NCI-H1436 treated with DMSO at 0.1 percent for 48 hours (cell line): ENCODE data around the gene NOCT.
"Not testable (repeated sequence)": the region's sequence is repeated elsewhere in the genome, so short reads cannot be mapped to it uniquely, and the experiment has no call there.

Experiments
- DNase-seq: peaks from one replicate; lab custom pipeline; 2025; lab: John Stamatoyannopoulos, UW

Gene NOCT, protein sequence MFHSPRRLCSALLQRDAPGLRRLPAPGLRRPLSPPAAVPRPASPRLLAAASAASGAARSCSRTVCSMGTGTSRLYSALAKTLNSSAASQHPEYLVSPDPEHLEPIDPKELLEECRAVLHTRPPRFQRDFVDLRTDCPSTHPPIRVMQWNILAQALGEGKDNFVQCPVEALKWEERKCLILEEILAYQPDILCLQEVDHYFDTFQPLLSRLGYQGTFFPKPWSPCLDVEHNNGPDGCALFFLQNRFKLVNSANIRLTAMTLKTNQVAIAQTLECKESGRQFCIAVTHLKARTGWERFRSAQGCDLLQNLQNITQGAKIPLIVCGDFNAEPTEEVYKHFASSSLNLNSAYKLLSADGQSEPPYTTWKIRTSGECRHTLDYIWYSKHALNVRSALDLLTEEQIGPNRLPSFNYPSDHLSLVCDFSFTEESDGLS

DNA sequence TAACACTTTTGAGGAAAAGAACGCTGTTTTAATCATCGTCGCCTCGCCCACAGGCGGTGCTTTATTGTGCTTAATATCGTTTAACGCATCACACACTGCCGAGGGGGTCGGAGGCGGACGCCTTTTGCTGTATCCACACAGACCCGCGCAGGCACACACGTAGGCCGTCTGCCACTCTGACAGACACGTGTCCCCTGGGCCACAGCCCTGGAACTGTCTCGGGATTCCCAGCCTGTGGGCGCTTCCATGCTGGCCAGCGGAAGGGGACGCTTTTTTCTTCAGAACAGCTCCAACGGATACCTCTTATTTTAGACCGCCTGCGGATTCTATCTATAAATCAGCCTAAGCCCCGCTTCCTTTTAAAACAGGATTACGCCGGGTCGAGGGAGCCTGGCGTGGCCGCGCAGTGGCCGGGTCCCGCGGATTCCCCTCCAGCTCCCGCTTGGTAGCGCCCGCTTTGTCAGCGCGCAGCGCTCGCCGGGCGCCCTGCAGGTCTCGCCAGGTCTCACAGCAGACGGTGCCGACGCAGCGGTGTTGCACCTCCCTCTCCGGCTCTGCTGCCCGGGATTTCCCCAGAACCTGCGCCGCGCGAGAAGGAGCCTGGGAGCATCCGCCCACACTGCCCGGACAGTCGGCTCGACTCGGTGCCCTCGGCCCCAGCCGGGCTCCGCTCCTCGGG lies at the start of gene NOCT:
TSS of gene NOCT (plus strand) at position 513 of the 679 bp plus-strand sequence. CDS start 201 bp downstream, outside the sequence.
- DNase-seq: peak; percentile 51

DNA sequence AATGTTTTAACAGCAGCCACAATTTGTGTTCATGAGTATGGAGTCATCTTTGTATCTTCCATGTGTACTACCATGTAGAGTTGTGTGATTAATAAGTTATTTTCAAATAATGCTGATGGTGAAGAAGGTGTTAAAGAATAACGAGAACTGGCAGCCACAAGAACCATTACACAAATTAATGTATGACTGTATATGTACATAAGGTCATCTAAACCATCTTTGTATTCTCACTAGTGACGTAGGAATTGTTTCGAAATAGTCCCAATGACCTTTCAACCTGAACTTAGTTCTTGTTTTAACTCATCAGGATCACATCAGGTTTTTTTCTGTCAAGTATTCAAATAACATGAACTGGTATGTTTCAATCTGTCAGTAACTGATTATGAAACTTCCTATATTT lies 48.3 kb upstream of the NOCT start:
- no peak for DNase-seq

DNA sequence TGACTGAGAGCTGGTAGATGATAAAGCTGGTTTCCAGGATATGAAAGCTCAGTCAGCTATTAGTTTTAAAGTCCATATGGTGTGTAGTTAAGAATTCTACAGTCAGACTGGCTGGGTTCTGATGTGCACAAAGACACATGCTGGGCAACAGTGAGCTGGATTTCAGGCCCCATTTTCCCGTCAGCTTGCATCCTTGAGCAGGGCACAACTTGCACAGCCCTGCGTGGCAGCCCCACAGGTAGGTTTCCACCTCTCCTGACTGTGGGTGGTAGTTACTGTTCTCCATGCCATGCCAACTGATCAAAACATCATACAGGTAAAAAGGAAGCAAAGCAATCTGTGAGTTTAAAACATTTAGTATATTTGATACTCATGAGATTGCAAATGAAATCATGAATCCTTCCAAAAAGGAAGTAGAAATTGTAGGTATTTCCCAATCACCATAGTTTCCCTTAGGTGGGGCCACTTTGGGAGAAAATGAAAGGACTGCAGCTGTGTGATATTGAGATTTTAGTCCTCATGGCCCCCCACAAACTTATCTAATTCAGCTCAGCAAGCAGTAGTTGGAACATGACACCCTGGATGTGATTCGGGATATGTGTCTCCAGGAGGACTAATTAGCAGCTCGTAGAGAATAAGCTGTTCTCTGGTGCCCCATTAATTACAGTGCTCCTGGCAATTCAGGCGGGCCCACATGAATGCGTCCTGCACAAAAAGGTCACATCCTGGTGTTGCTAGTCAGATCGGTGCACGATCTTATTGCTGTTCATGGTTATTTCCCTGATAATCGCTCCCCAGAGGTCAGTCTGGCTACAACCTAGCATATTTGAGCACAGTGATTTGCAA lies 42.4 kb upstream of the NOCT start:
- no peak for DNase-seq

DNA sequence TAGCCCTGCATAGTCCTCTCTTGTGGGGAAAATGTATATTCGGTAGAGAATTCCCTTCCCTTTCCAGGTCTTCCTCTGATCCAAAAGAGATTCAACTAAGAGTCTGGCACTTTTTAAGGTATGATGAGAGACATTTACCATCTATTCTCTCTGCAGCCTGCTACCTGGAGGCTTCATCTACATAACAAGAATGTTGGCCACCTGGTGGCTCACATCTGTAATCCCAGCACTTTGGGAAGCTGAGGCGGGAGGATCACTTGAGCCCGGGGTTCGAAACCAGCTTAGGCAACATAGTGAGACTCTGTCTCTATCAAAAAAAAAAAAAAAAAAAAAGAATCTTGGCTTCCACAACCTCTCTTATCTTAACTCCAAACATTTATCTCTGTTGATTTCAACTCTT lies 40.4 kb upstream of the NOCT start:
- no peak for DNase-seq

DNA sequence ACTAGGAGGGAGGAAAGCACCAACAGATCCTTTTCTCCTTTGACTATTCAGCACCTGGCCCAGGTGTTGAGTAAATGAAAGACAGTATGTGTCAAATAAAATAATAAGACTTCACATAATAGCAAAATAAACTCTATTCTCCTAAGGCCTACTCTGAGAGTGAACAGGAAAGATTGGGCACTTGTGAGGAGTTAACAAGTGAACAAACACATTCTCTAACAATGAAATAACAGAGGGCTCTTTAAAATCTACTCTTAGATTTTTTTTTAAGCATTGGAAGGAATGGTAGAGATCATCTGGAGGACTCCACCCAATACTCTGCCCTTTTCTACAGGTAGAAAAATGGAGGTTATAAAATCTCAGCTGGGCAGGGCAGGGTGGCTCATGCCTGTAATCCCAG lies 39.1 kb upstream of the NOCT start:
- no peak for DNase-seq

DNA sequence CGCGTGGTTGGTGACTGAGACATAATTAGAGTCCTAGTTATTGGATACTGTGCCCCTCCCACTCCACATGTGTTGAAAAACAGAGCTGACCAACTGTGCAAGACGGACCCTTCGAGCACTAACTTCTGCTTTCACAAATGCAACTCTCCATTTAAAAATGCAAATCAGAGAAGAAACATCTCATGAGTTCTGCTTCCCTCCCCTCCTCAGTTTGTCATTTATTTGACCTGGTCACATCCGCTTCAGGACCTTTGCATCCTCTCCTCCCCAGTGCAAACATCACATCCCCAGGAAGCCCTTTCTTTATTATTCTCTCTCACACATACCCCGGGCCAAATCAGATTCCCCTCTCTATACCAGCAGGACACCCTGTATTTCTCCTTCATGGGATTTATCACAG lies 38.1 kb upstream of the NOCT start:
- DNase-seq: no peak

DNA sequence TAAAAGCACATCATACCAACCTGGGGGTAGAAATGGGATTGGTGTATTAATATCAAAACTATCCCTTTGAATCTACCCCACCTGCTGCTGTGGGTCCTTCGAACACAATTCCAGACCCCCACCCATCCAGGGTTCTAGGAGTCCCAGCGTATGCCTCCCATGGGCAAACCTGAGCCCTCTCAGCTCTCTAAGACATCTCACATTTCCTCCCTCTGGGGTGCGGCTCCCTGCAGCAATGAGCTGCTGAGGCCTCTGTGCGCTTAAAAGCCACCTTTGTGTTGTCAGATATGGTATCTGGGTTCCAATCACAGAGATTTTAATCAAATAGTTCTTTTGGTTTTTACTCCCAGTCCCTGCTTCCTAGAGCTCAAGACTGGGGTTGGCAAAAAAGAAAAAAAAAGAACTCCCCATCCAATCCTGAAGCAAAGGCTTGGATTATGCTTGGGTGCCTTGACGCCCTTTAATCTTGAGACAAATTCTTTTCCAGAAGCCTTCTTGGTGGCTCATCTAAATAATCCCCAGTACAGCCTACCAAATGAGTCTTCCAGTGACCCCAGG lies 37.5 kb upstream of the NOCT start:
- no peak for DNase-seq

DNA sequence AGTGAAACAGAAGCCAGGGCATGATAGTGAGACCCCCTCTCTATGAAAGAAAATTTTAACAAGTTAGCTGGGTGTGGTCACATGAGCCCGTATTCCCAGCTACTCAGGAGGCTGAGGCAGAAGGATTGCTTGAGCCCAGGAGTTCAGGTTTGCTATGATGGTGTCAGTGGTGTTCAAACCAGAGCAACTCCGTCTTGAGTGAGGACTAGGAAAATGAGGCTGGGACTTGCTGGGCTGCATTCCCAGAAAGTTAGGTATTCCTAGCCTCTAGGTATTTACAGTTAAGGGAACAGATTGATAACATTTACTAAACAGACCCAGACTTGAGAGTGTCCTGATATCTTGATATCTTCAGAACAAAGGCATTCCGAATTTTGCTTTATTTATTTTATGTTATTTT lies 37.0 kb upstream of the NOCT start:
- DNase-seq: no peak

DNA sequence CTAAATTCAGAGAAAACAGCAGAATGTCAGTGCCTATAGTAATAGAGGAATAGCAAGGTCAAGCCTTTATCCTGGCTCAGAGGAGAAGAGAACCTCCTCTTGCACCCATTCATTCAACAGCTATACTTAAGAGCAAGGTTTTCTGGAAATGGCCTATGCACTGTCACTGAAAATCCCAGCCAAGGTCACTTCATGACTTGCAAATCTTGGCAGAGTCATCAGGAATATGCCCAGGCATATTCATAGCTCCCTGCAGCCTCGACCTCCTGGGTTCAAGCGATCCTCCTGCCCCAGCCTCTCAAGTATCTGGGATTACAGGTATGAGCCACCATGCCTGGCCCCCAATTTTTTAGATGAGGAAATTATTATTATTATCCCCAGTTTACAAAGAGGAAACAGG lies 35.8 kb upstream of the NOCT start:
- no peak for DNase-seq

DNA sequence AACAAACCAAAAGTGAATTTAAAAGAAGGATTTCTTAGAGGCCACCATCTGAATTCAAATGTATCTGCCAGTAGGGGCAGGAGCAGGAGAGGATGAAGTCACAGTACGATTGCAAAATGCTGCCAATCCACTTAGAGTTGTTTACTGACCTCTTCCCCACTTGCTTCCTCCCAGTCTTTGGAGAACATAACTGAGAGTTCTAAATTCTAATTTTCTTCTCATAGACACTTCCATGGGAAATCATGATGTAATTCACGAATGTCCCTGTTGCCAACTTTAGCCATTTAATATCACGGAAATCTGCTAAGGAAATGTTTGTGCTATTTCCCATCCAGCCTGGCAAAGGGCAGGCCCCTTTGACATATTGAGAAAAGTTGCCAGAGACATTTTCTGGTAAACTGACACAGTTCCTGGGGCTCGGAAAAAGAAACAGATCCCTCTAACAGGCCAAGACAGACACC lies 33.6 kb upstream of the NOCT start:
- DNase-seq: no peak

DNA sequence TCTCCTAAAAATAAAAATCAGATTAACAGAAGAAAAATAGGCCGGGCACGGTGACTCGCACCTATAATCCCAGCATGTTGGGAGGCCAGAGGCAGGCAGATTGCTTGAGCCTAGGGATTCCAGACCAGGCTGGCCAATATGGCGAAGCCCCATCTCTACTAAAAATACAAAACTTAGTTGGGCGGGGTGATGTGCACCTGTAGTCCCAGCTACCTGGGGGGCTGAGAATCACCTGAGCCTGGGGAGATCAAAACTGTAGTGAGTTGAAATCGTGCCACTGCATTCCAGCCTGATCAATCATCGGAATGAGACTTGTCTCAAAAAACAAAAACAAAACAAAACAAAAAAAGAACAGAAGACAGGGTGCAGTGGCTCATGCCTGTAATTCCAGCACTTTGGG lies 32.8 kb upstream of the NOCT start:
- DNase-seq: no peak

DNA sequence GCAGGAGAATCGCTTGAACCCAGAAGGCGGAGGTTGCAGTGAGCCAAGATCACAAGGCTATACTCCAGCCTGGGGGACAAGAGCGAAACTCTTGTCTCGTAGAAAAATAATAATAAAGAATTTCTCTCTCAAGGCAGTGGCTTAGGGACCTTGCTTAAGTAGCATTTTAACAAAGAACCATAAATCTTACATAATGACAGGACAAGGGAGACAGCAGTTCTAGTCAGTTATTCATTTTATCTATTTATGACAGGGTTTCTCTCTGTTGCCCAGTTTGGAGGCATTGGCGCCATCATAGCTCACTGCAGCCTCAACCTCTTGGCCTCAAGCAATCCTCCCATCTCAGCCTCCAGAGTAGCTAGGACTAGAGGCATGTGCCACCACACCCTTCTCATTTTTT lies 31.9 kb upstream of the NOCT start:
- no peak for DNase-seq

DNA sequence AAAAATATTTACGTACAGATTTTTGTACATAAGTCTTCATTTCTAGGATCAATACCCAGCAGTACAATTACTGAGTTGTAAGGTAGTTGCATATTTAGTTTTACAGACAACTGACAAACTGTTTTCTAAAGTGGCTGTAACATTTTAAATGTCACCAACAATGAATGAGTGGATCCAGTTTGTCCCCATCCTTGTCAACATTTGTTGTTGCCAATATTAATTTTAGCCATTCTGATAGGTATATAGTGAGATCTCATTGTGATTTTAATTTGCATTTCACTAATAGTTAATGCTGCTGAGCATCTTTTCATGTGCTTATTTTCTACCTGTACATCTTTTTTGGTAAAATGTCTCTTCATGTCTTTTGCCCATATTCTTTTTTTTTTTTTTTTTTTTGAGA lies 30.9 kb upstream of the NOCT start:
- DNase-seq: no peak

DNA sequence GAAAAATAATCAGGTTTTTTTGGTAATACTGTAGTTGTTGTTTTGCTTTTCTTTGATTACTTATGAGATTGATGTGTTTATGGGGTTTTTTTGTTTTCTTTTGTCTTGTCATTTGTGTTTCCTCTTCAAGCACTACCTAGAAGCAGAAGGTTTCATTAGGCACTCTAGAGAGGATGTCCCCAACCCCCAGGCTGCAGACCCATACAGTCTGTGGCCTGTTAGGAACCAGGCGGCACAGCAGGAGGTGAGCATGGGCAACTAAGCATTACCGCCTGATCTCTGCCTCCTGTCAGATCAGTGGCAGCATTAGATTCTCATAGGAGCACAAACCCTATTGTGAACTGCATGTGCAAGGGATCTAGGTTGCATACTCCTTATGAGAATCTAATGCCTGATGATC lies 22.9 kb upstream of the NOCT start:
- DNase-seq: no peak

DNA sequence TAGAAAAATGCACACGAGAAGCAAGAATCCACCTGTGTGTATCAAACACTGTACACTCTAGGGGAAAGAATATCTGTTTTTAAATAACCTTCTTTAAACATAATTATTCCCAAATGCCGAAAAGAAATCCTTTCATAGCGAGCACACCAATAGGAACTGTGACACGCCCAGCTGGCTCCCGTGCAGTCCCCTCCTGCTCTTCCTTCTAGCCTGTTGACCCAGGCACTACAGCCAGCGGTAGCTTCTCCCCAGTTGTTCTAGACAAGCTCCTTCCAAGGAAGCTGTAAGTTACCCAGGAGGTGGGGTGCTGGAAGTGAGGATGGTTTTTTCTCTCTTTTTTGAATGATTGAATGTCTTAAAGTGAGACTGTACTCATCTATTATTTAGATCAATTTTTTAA lies 19.5 kb upstream of the NOCT start:
- no peak for DNase-seq

DNA sequence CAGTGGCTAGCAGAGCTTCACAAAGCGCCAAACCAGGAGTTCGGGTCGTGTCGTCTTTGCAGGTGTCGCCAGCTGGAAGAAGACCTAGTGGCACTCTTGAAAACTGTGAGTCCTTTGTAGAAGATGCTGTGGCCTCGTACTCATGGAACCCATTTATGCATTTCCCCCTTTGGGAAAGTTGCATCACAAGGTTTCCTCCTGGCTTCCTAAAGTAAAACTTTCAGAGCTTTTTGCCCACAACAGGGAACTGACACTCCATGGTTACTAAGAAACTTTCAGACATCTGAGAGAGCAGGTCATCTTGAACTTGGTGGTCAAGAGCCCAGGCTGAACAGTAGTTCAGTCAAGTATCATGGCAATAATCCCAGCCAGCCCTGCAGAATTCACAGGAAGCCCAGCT lies 15.9 kb upstream of the NOCT start:
- no peak for DNase-seq

DNA sequence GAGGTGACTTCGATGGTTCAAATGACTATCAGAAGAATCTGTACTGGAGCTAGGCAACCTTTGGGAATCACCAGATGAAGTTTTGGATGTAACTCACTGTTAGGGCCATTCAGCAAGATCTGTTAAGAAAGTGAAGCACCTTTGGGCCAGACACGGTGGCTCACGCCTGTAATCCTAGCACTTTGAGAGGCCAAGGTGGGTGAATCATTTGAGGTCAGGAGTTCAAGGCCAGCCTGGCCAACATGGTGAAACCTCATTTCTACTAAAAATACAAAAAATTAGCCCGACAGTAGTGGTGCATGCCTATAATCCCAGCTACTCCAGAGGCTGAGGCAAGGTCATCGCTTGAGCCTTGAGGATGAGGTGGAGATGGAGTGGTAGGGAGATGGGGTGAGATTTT lies 15.4 kb upstream of the NOCT start:
- not testable (repeated sequence) for DNase-seq

DNA sequence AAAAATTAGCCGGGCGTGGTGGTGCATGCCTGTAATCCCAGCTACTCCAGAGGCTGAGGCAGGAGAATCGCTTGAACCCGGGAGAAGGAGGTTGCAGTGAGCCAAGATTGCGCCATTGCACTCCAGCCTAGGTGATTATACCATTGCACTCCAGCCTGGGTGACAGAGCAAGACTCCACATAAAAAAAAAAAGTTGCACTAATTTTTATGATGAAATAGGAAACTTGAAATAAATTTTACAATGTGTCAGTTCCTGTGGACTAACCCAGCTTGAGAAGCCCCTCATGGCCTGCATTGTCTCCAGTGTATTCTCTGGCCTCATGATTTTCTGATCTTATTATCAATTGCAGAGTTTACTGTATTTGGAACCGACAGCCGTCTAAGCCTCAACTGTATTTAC lies 14.2 kb upstream of the NOCT start:
- not testable (repeated sequence) for DNase-seq

DNA sequence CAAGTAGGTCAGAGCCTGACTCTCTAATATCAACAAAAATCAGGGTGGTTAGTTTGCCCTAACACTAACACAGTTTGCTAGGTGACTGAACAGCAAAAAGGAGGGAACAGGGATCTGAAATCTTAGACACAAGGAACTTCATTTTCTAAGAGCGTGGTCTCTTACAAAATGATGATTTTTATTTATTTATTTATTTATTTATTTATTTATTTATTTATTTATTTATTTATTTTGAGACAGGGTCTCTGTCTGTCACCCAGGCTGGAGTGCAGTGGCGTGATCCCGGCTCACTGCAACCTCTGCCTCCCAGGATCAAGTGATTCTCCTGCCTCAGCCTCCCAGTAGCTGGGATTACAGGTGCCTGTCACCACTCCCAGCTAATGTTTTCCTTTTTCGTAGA lies 11.9 kb upstream of the NOCT start:
- DNase-seq: not testable (repeated sequence)

DNA sequence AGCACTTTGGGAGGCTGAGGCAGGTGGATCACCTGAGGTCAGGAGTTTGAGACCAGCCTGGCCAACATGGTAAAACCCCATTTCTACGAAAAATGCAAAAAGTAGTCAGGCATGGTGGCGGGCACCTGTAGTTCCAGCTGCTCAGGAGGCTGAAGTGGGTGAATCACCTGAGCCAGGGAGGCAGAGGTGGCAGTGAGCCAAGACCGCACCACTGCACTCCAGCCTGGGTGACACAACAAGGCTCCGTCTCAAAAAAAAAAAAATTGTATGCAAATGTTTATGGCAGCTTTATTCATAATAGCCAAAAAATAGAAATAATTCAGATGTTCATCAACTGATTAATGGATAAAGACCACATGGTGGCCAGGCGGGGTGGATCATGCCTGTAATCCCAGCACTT lies 9.8 kb upstream of the NOCT start:
- DNase-seq: no peak

DNA sequence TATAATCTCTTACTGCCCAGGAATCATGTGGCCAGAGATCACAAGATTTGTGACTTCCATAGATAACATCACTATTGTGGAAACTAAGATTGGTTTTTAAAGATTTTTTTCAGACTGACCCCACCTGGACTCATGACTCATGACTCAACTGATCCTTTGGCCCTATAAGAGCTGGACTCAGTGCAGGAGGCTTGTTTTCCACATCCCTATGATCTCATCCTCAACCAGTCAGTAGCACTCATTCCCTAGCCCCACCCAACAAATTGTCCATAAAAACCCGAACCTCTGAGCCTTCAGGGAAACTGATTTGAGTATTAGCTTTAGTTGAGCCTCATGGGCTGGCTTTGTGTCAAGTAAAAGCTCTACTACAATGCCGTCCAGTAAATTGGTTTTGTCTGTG lies 7.9 kb upstream of the NOCT start:
- DNase-seq: no peak

DNA sequence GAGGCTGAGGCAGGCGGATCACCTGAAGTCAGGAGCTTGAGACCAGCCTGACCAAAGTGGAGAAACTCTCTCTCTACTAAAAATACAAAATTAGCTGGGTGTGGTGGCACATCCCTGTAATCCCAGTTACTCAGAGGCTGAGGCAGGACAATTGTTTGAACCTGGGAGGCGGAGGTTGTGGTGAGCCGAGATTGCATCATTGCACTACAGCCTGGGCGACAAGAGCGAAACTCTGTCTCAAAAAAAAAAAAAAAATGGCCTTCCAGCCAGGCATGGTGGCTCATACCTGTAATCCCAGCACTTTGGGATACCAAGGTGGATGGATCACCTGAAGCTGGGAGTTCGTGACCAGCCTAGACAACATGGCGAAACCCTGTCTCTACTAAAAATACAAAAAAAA lies 7.3 kb upstream of the NOCT start:
- not testable (repeated sequence) for DNase-seq
